Measurements from ENCODE around the gene PAX5. TPM values are rescaled to one million over a fixed set of nuclear protein-coding genes. Genes with fewer than 3 reads are reported as not detected.
A peak's percentile ranks its signal among the peaks of the same experiment; 100 is the strongest.

PAX5 gene
- total RNA-seq, 2 donors from 2014 or later, result 10.1 TPM; not detected in 1

GRCh38 chr9:37034938-37035647 is 1.0 kb upstream of the PAX5 start:
- peaks cover 2% of the 10 kb centered on the region for H3K9me3 ChIP-seq (ENCODE audit: control insufficient read depth, low read length, poor library complexity, severe bottlenecking)
- ATAC-seq (no peak), DNase-seq (no peak)
- Mint-ChIP-seq H3K4me1 (peaks cover 21% of the 10 kb centered on the region), H3K36me3 (ENCODE audit: low read depth) (peaks cover 15% of the 10 kb centered on the region), H3K27ac (peak overlapping the region; percentile 43), H3K4me3 (peak overlapping the region; percentile 73), H3K27me3 (peaks cover 82% of the 10 kb centered on the region)

- Mint-ChIP-seq H3K27me3 (peaks cover 85% of the 10 kb centered on the region), H3K36me3 (ENCODE audit: low read depth) (peaks cover 15% of the 10 kb centered on the region), H3K4me1 (peaks cover 25% of the 10 kb centered on the region), H3K27ac (peak overlapping the region; percentile 43), H3K4me3 (peak overlapping the region; percentile 73)
- peaks cover 2% of the 10 kb centered on the region for H3K9me3 ChIP-seq (ENCODE audit: control insufficient read depth, low read length, poor library complexity, severe bottlenecking)
- ATAC-seq, result peak; percentile 42
- no peak for DNase-seq
These were observed 353 bp upstream of the PAX5 start for GRCh38 chr9:37034305-37034937.

GRCh38 chr9:37033141-37033540 is 927 bp downstream of the PAX5 start:
- no peak for DNase-seq
- Mint-ChIP-seq H3K36me3 (ENCODE audit: low read depth) (peaks cover 15% of the 10 kb centered on the region), H3K4me1 (peaks cover 27% of the 10 kb centered on the region), H3K27ac (no peak overlapping the region), H3K27me3 (peaks cover 90% of the 10 kb centered on the region), H3K4me3 (peak overlapping the region; percentile 70)
- no peak for ATAC-seq
- peaks cover 5% of the 10 kb centered on the region for H3K9me3 ChIP-seq (ENCODE audit: control insufficient read depth, low read length, poor library complexity, severe bottlenecking)

GRCh38 chr9:37032713-37033112 is 1.4 kb downstream of the PAX5 start:
- ATAC-seq (no peak), DNase-seq (no peak)
- H3K27me3 Mint-ChIP-seq, result peaks cover 90% of the 10 kb centered on the region
- H3K36me3 Mint-ChIP-seq (ENCODE audit: low read depth), result peaks cover 15% of the 10 kb centered on the region
- H3K27ac Mint-ChIP-seq, result no peak overlapping the region
- peaks cover 30% of the 10 kb centered on the region for H3K4me1 Mint-ChIP-seq
- H3K9me3 ChIP-seq (ENCODE audit: control insufficient read depth, low read length, poor library complexity, severe bottlenecking), result peaks cover 5% of the 10 kb centered on the region
- no peak overlapping the region for H3K4me3 Mint-ChIP-seq

- Mint-ChIP-seq H3K27me3 (peaks cover 86% of the 10 kb centered on the region), H3K36me3 (ENCODE audit: low read depth) (peaks cover 12% of the 10 kb centered on the region), H3K4me3 (no peak overlapping the region), H3K4me1 (peaks cover 27% of the 10 kb centered on the region), H3K27ac (no peak overlapping the region)
- ATAC-seq, result no peak
- DNase-seq, result no peak
- peaks cover 5% of the 10 kb centered on the region for H3K9me3 ChIP-seq (ENCODE audit: control insufficient read depth, low read length, poor library complexity, severe bottlenecking)
These were observed 2.2 kb downstream of the PAX5 start for GRCh38 chr9:37031902-37032301.

GRCh38 chr9:37031081-37031480 is 3.0 kb downstream of the PAX5 start:
- Mint-ChIP-seq H3K27ac (no peak overlapping the region), H3K4me3 (no peak overlapping the region), H3K27me3 (peaks cover 80% of the 10 kb centered on the region), H3K4me1 (peaks cover 23% of the 10 kb centered on the region), H3K36me3 (ENCODE audit: low read depth) (peaks cover 9% of the 10 kb centered on the region)
- H3K9me3 ChIP-seq (ENCODE audit: control insufficient read depth, low read length, poor library complexity, severe bottlenecking), result peaks cover 5% of the 10 kb centered on the region
- DNase-seq (no peak), ATAC-seq (no peak)

GRCh38 chr9:37030611-37030939 is 3.5 kb downstream of the PAX5 start:
- peaks cover 7% of the 10 kb centered on the region for H3K36me3 Mint-ChIP-seq (ENCODE audit: low read depth)
- H3K4me1 Mint-ChIP-seq, result peaks cover 24% of the 10 kb centered on the region
- H3K27me3 Mint-ChIP-seq, result peaks cover 80% of the 10 kb centered on the region
- DNase-seq (no peak), ATAC-seq (no peak)
- H3K27ac Mint-ChIP-seq, result no peak overlapping the region
- H3K9me3 ChIP-seq (ENCODE audit: control insufficient read depth, low read length, poor library complexity, severe bottlenecking), result peaks cover 5% of the 10 kb centered on the region
- H3K4me3 Mint-ChIP-seq, result peak overlapping the region; percentile 72

GRCh38 chr9:37029776-37030610 is 4.1 kb downstream of the PAX5 start:
- no peak for ATAC-seq
- Mint-ChIP-seq H3K4me1 (peaks cover 27% of the 10 kb centered on the region), H3K36me3 (ENCODE audit: low read depth) (peaks cover 7% of the 10 kb centered on the region), H3K4me3 (peak overlapping the region; percentile 82), H3K27me3 (peaks cover 83% of the 10 kb centered on the region), H3K27ac (no peak overlapping the region)
- no peak for DNase-seq
- H3K9me3 ChIP-seq (ENCODE audit: control insufficient read depth, low read length, poor library complexity, severe bottlenecking), result peaks cover 5% of the 10 kb centered on the region

GRCh38 chr9:37029304-37029775 is 4.7 kb downstream of the PAX5 start:
- H3K4me3 Mint-ChIP-seq, result peak overlapping the region; percentile 82
- H3K9me3 ChIP-seq (ENCODE audit: control insufficient read depth, low read length, poor library complexity, severe bottlenecking), result peaks cover 5% of the 10 kb centered on the region
- peaks cover 27% of the 10 kb centered on the region for H3K4me1 Mint-ChIP-seq
- no peak for ATAC-seq
- no peak for DNase-seq
- H3K27ac Mint-ChIP-seq, result no peak overlapping the region
- peaks cover 84% of the 10 kb centered on the region for H3K27me3 Mint-ChIP-seq
- peaks cover 7% of the 10 kb centered on the region for H3K36me3 Mint-ChIP-seq (ENCODE audit: low read depth)

- H3K27me3 Mint-ChIP-seq, result peaks cover 90% of the 10 kb centered on the region
- no peak overlapping the region for H3K27ac Mint-ChIP-seq
- H3K36me3 Mint-ChIP-seq (ENCODE audit: low read depth), result peaks cover 8% of the 10 kb centered on the region
- peaks cover 5% of the 10 kb centered on the region for H3K9me3 ChIP-seq (ENCODE audit: control insufficient read depth, low read length, poor library complexity, severe bottlenecking)
- peaks cover 24% of the 10 kb centered on the region for H3K4me1 Mint-ChIP-seq
- ATAC-seq (no peak), DNase-seq (no peak)
- peak overlapping the region; percentile 82 for H3K4me3 Mint-ChIP-seq
These were observed 5.5 kb downstream of the PAX5 start for GRCh38 chr9:37028420-37029031.

GRCh38 chr9:37027582-37028419 is 6.3 kb downstream of the PAX5 start:
- DNase-seq (peak; percentile 71 to 77 (median 73)), ATAC-seq (peak; percentile 94)
- peaks cover 24% of the 10 kb centered on the region for H3K4me1 Mint-ChIP-seq
- H3K4me3 Mint-ChIP-seq, result peak overlapping the region; percentile 82
- no peak overlapping the region for H3K27ac Mint-ChIP-seq
- peaks cover 90% of the 10 kb centered on the region for H3K27me3 Mint-ChIP-seq
- peaks cover 8% of the 10 kb centered on the region for H3K36me3 Mint-ChIP-seq (ENCODE audit: low read depth)
- peaks cover 3% of the 10 kb centered on the region for H3K9me3 ChIP-seq (ENCODE audit: control insufficient read depth, low read length, poor library complexity, severe bottlenecking)

GRCh38 chr9:37026931-37027581 is 7.0 kb downstream of the PAX5 start:
- peaks cover 24% of the 10 kb centered on the region for H3K4me1 Mint-ChIP-seq
- no peak for ATAC-seq
- H3K4me3 Mint-ChIP-seq, result peak overlapping the region; percentile 82
- peaks cover 3% of the 10 kb centered on the region for H3K9me3 ChIP-seq (ENCODE audit: control insufficient read depth, low read length, poor library complexity, severe bottlenecking)
- no peak for DNase-seq
- H3K36me3 Mint-ChIP-seq (ENCODE audit: low read depth), result peaks cover 8% of the 10 kb centered on the region
- peaks cover 88% of the 10 kb centered on the region for H3K27me3 Mint-ChIP-seq
- no peak overlapping the region for H3K27ac Mint-ChIP-seq

All from T-helper 17 cell (primary cell).